Breast epithelium (tissue), 4 donors: ENCODE results near the gene MDFI. TPM values are rescaled to one million over a fixed set of nuclear protein-coding genes. Genes with fewer than 3 reads are reported as not detected.

Experiments used
- DNase-seq, 2 donors: peaks; one replicate each; pipeline ENCODE4 v3.0.0-alpha.2; 2019; ENCODE audit warnings: low spot score in 2 of 2
- H3K27ac ChIP-seq, 2 donors: fragments of 200-600 bp; sonication (generic) in 1 of 2; one replicate each; pipeline ENCODE4 v1.5.1; 2016 to 2019; ENCODE audit warnings: mild to moderate bottlenecking in 1 of 2
- H3K27me3 ChIP-seq, 2 donors: fragments of 200-600 bp; sonication (generic) in 1 of 2; one replicate each; pipeline versions ENCODE4 v1.5.1 to v1.6.0; 2017 to 2019; ENCODE audit warnings: control low read depth in 1 of 2, mild to moderate bottlenecking in 1 of 2
- H3K36me3 ChIP-seq: fragments of 200-600 bp; one replicate; pipeline ENCODE4 v1.5.1; 2019
- H3K4me1 ChIP-seq, 2 donors: fragments of 200-600 bp; sonication (generic); one replicate each; pipeline ENCODE4 v1.5.1; 2016 to 2019; ENCODE audit warnings: control low read depth in 1 of 2
- H3K4me3 ChIP-seq, 3 donors: fragments of 200-600 bp; sonication (generic); 1 replicate in 2 of 3; 2 replicates in 1 of 3; pipeline ENCODE4 v1.5.1; 2016 to 2019; ENCODE audit warnings: mild to moderate bottlenecking in 3 of 3, moderate library complexity in 2 of 3
- H3K9me3 ChIP-seq, 2 donors: fragments of 200-600 bp; sonication (generic) in 1 of 2; one replicate each; pipeline ENCODE4 v1.5.1; 2016 to 2019; ENCODE audit warnings: control low read depth in 1 of 2
- POLR2A ChIP-seq: fragments of 450-650 bp; IDR thresholded peaks from one replicate; pipeline ENCODE4 v1.6.1; 2016; ENCODE audit warnings: antibody characterized with exemption, mild to moderate bottlenecking, moderate library complexity
- POLR2AphosphoS5 ChIP-seq, 3 donors: sonication (generic); formaldehyde crosslinking; IDR thresholded peaks; one replicate each; pipeline ENCODE4 v1.6.1; 2017; ENCODE audit warnings: antibody characterized with exemption in 3 of 3
- intact Hi-C: fragments of 100-400 bp; cut with DNase I; formaldehyde crosslinking; loops from one replicate; pipeline ENCODE4 v1.15.1; 2023; ENCODE audit warnings: low total_unique reads
- total RNA-seq, 3 donors: library from RNA; depleted of rRNA; stranded (reverse); fragments of >200 nt; gene quantifications; one replicate each; pipeline ENCODE4 v1.1.0, GENCODE V29; 2016
- TF ChIP-seq, protein P1 (sequence below), 3 donors: fragments of 450-650 bp; IDR thresholded peaks; one replicate each; pipeline ENCODE4 v1.5.1; 2016 to 2017; ENCODE audit warnings: antibody characterized with exemption in 3 of 3, mild to moderate bottlenecking in 3 of 3, moderate library complexity in 3 of 3

Gene MDFI
- total RNA-seq, 3 donors from 2014 or later, result 26.7 to 75.8 (median 36.1) TPM

DNA sequence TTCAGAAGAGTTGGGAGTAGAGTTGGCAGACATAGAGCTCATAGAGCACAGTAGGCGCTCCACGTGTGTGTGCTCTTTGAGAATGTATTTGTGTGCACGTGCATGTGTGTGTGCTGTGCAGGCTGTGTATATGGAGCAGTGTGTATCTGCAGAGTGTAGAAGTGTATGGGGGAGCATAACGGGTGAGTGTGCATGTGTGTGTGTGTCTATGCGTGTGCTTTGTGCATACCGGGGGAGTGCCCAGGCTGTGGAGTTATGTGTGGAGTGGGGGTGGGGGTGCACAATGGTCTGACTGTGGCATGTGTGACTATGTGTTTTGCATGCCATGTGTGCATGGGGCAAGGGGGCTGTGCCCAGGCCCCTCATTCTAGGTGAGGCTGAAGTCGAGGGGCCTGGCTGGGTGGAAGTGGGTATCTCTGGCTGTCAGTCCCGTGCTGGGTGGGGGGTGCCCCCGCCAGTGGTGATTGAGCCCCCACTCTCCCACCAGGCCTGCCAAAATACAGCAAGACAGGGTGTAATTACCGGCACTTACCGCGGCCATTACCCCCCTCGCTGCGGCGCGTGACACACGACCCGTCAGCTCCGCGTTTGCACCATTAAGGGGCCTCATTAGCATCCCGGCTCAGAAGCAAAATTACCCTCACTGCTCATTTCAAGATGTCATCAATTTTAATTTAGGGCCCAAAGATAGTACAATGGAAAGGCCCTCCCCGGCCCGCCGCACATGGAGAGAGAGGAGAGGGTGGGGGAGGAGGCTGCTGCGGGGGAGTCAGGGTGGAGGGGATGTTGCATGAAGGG, 39.1 kb downstream of the MDFI start:
- Histone ChIP-seq H3K27ac (no peak overlapping the region), H3K4me3 (no peak overlapping the region), H3K36me3 (no peaks in the 10 kb centered on the region), H3K9me3 (no peaks in the 10 kb centered on the region), H3K27me3 (no peaks in the 10 kb centered on the region), H3K4me1 (no peaks in the 10 kb centered on the region)
- intact Hi-C loops, result no loop called here
- DNase-seq, result no peak
- TF ChIP-seq, protein P1, sequence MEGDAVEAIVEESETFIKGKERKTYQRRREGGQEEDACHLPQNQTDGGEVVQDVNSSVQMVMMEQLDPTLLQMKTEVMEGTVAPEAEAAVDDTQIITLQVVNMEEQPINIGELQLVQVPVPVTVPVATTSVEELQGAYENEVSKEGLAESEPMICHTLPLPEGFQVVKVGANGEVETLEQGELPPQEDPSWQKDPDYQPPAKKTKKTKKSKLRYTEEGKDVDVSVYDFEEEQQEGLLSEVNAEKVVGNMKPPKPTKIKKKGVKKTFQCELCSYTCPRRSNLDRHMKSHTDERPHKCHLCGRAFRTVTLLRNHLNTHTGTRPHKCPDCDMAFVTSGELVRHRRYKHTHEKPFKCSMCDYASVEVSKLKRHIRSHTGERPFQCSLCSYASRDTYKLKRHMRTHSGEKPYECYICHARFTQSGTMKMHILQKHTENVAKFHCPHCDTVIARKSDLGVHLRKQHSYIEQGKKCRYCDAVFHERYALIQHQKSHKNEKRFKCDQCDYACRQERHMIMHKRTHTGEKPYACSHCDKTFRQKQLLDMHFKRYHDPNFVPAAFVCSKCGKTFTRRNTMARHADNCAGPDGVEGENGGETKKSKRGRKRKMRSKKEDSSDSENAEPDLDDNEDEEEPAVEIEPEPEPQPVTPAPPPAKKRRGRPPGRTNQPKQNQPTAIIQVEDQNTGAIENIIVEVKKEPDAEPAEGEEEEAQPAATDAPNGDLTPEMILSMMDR (IDR thresholded peaks at IDR 0.05), result no peak
- no peak for TF ChIP-seq POLR2A
- TF ChIP-seq POLR2AphosphoS5 (IDR thresholded peaks at IDR 0.05), result no peak

DNA sequence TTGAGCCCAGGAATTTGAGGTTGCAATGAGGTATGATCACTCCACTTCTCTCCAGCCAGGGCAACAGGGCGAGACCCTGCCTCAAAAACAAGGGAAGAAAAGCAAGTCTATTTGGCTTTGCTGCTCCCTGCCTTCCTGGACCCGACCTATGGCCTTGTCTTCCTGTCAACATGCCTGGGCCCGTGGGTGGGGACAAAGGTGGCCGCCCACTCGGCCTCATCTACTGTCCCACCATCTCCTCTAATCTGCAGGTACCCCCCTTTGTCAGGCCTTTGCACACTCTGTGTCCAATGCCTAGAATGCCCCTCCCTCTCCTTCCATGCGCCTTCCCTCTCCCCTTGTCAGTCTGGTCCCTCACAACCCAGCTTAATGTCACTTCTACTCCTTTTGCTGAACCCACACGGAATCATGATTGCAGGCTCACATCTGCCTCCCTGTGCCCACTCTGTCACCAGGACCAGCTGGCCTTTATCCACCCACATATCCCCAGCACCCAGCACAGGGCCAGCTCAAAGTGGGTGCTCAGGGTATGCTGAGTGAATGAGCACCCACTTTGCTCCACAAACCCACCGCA, 40.3 kb downstream of the MDFI start:
- Histone ChIP-seq H3K27me3 (no peaks in the 10 kb centered on the region), H3K4me3 (no peak overlapping the region), H3K27ac (no peak overlapping the region), H3K4me1 (no peaks in the 10 kb centered on the region), H3K9me3 (no peaks in the 10 kb centered on the region), H3K36me3 (no peaks in the 10 kb centered on the region)
- intact Hi-C loops, result loop anchor here (2.0 kb wide), 1 partner anchor 312 kb away; no protein-coding TSS in a partner anchor
- TF ChIP-seq POLR2A, result no peak
- no peak for TF ChIP-seq POLR2AphosphoS5 (IDR thresholded peaks at IDR 0.05)
- DNase-seq, result no peak

DNA sequence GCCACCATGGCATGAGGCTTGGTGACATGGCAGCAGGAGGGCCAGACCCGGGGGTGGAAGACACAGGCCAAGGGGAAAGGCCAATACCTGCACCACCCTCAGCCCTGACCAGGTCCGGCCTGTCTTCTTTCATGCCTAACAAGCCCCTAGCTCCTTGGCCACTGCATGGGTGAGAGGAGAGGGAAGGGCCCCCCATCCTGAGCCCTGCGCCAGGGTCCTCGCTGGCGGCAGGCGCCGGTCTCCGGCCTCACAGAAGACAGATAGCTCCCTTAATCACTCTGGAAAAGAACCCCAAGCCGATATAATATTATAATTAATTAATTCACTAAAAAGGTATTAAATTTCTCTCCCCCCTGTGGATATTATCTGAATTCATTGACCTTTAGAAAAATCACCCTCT, 41.4 kb downstream of the MDFI start:
- no peak for TF ChIP-seq POLR2AphosphoS5 (IDR thresholded peaks at IDR 0.05)
- TF ChIP-seq, protein P1 (IDR thresholded peaks at IDR 0.05), result no peak
- TF ChIP-seq POLR2A, result no peak
- intact Hi-C loops, result loop anchor here (2.0 to 5.0 kb wide), 2 partner anchors 77 to 313 kb away; no protein-coding TSS in a partner anchor
- no peak overlapping the region for H3K4me3 ChIP-seq
- H3K27ac ChIP-seq, result no peak overlapping the region
- no peaks in the 10 kb centered on the region for H3K36me3 ChIP-seq
- H3K27me3 ChIP-seq, result no peaks in the 10 kb centered on the region
- H3K9me3 ChIP-seq, result no peaks in the 10 kb centered on the region
- DNase-seq, result no peak
- no peaks in the 10 kb centered on the region for H3K4me1 ChIP-seq

DNA sequence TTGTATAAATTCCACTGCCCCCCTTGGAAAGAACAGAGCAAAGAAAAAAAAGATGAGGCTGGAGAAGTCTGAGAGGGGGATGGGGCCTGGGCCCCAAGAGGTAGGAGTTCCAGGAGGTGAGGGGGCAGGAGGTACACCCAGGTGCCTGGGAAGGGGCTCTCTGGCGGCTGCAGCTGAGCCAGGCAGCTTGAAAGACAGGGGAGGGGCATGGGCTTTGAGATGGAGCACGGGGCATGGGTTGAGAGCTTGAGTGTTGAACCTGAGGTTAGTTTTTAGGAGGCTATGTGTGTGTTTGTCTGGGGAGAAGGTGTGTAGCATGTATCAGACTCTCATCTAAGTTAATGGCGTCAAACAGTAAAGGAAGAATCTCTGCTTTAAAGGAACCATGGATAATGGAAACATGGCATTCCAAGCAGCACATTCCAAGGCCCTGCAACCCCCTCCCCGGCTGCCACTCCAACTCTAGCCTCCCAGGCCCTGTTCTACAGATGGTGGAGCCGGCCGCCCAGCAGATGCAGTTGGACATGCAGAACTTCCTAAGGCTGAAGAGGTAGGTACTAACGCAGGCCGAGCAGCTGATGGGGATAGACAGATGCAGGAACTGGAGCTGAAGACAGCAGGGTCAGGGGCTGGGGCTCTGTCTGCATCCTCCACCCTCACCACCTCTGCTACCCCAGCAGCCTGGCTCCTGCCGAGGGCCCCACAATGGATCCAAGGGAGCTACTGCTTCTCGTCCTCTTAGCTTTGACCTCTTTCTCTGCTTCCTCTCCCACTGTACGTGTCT, 42.1 kb downstream of the MDFI start:
- H3K27me3 ChIP-seq, result no peaks in the 10 kb centered on the region
- H3K36me3 ChIP-seq, result no peaks in the 10 kb centered on the region
- H3K9me3 ChIP-seq, result no peaks in the 10 kb centered on the region
- H3K4me1 ChIP-seq, result no peaks in the 10 kb centered on the region
- no peak overlapping the region for H3K27ac ChIP-seq
- no peak for TF ChIP-seq POLR2A
- intact Hi-C loops, result loop anchor here (5.0 kb wide), 1 partner anchor 78 kb away; no protein-coding TSS in a partner anchor
- no peak for DNase-seq
- H3K4me3 ChIP-seq, result no peak overlapping the region

DNA sequence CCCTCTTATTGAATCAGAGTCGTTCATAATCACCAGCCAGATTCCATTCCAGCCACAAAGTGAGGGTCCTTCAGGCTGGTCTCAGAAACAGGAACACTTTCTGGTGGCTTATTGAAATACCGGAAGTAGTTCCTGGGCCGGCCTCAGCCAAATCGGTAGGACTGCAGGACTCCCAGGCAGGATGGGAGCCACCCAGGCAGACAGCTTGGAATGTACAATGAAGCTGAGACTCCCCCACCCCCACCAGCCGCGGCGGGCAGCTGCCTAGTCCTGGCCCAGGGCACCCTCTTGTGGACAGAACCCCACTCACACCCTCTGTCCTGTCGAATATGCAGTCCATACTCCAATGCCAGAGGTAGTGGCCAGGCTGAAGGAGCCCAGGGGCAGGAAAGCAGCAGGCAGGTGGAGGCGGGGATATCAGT, 43.8 kb downstream of the MDFI start:
- DNase-seq, result peak; percentile 88 to 89
- H3K4me3 ChIP-seq, result no peak overlapping the region
- H3K4me1 ChIP-seq, result no peaks in the 10 kb centered on the region
- no peak overlapping the region for H3K27ac ChIP-seq
- TF ChIP-seq POLR2A (no peak), POLR2AphosphoS5 (IDR thresholded peaks at IDR 0.05) (no peak)
- TF ChIP-seq, protein P1 (IDR thresholded peaks at IDR 0.05), result peak; percentile 49 to 92 (median 92)
- H3K27me3 ChIP-seq, result no peaks in the 10 kb centered on the region
- H3K9me3 ChIP-seq, result no peaks in the 10 kb centered on the region
- H3K36me3 ChIP-seq, result no peaks in the 10 kb centered on the region
- intact Hi-C loops, result loop anchor here (5.0 kb wide), 1 partner anchor 80 kb away; no protein-coding TSS in a partner anchor
